ENCODE data around the gene SACS. TPM values are rescaled to one million over a fixed set of nuclear protein-coding genes. Genes with fewer than 3 reads are reported as not detected.
A peak's percentile ranks its signal among the peaks of the same experiment; 100 is the strongest.
"Not testable (repeated sequence)": the region's sequence is repeated elsewhere in the genome, so short reads cannot be mapped to it uniquely, and the experiment has no call there.

The SACS gene
- total RNA-seq, 2 donors from 2014 or later: 15.2 to 29.2 TPM

GRCh38 chr13:23418776-23419683, 14.5 kb downstream of the SACS start:
- no peaks in the 10 kb centered on the region for H3K27me3 ChIP-seq
- H3K4me1 ChIP-seq: no peaks in the 10 kb centered on the region
- no peak for DNase-seq (ENCODE audit: low spot score)
- no peak for TF ChIP-seq CTCF (IDR thresholded peaks at IDR 0.05)
- no peaks in the 10 kb centered on the region for H3K36me3 ChIP-seq
- no peaks in the 10 kb centered on the region for H3K9me3 ChIP-seq
- H3K4me3 ChIP-seq: no peak overlapping the region
- no peak overlapping the region for H3K27ac ChIP-seq

GRCh38 chr13:23414682-23415081, 18.8 kb downstream of the SACS start:
- H3K36me3 ChIP-seq: no peaks in the 10 kb centered on the region
- TF ChIP-seq CTCF (IDR thresholded peaks at IDR 0.05): no peak
- no peak for DNase-seq (ENCODE audit: low spot score)
- no peak overlapping the region for H3K27ac ChIP-seq
- H3K4me3 ChIP-seq: no peak overlapping the region
- no peaks in the 10 kb centered on the region for H3K9me3 ChIP-seq
- H3K27me3 ChIP-seq: no peaks in the 10 kb centered on the region
- H3K4me1 ChIP-seq: no peaks in the 10 kb centered on the region

- H3K27ac ChIP-seq: peak overlapping the region in 1 of 2 donors; percentile 21
- no peak for TF ChIP-seq CTCF (IDR thresholded peaks at IDR 0.05)
- no peaks in the 10 kb centered on the region for H3K27me3 ChIP-seq
- H3K9me3 ChIP-seq: no peaks in the 10 kb centered on the region
- no peak overlapping the region for H3K4me3 ChIP-seq
- no peak for DNase-seq (ENCODE audit: low spot score)
- no peaks in the 10 kb centered on the region for H3K36me3 ChIP-seq
- no peaks in the 10 kb centered on the region for H3K4me1 ChIP-seq
These were observed 21.8 kb downstream of the SACS start for GRCh38 chr13:23411706-23412105.

- Histone ChIP-seq H3K4me3 (no peak overlapping the region), H3K9me3 (no peaks in the 10 kb centered on the region), H3K4me1 (no peaks in the 10 kb centered on the region), H3K27ac (peak overlapping the region in 1 of 2 donors; percentile 21), H3K27me3 (no peaks in the 10 kb centered on the region), H3K36me3 (no peaks in the 10 kb centered on the region)
- DNase-seq (ENCODE audit: low spot score): no peak
- no peak for TF ChIP-seq CTCF (IDR thresholded peaks at IDR 0.05)
These were observed 22.3 kb downstream of the SACS start for GRCh38 chr13:23411220-23411619.

- DNase-seq (ENCODE audit: low spot score): no peak
- Histone ChIP-seq H3K4me3 (no peak overlapping the region), H3K9me3 (no peaks in the 10 kb centered on the region), H3K27me3 (no peaks in the 10 kb centered on the region), H3K4me1 (no peaks in the 10 kb centered on the region), H3K36me3 (no peaks in the 10 kb centered on the region), H3K27ac (no peak overlapping the region)
- TF ChIP-seq CTCF (IDR thresholded peaks at IDR 0.05): no peak
These were observed 25.5 kb downstream of the SACS start for GRCh38 chr13:23408026-23408425.

GRCh38 chr13:23401156-23401555, 32.3 kb downstream of the SACS start:
- H3K4me1 ChIP-seq: not testable (repeated sequence)

More at GRCh38 chr13:23401156-23401555, 32.3 kb downstream of the SACS start:
- H3K27ac ChIP-seq; H3K4me3 ChIP-seq; H3K27me3 ChIP-seq; H3K36me3 ChIP-seq; DNase-seq (ENCODE audit: low spot score); H3K9me3 ChIP-seq: not testable (repeated sequence)

Measured in right atrium auricular region (tissue), 2 donors.